HEK293T (cell line): Measurements from ENCODE around the gene FAM98A.

Source experiments
- CTCF ChIA-PET: fragments of 350-600 bp; formaldehyde crosslinking; extraction: SDS; loops from one replicate; lab custom pipeline; 2021; ENCODE audit warnings: antibody characterized with exemption, inconsistent platforms; lab: Yijun Ruan, JAX
- POLR2A ChIA-PET: fragments of 350-600 bp; formaldehyde crosslinking; extraction: SDS; loops from one replicate; lab custom pipeline; 2020; ENCODE audit warnings: antibody characterized with exemption, inconsistent platforms; lab: Yijun Ruan, JAX
- DNase-seq: peaks from one replicate; pipeline ENCODE4 v3.0.0; 2012; ENCODE audit warnings: mixed read lengths; ENCODE audit errors: extremely low spot score
- ARNT ChIP-seq: fragments of 450-650 bp; IDR thresholded peaks from 2 replicates; pipeline ENCODE4 v1.6.1; 2017; ENCODE audit warnings: mild to moderate bottlenecking
- BHLHE40 ChIP-seq: fragments of 450-650 bp; IDR thresholded peaks from 2 replicates; pipeline ENCODE4 v1.6.1; 2016; ENCODE audit warnings: mild to moderate bottlenecking, moderate library complexity, borderline replicate concordance
- CTBP1 ChIP-seq: fragments of 450-650 bp; IDR thresholded peaks from 2 replicates; pipeline ENCODE4 v1.6.1; 2016; ENCODE audit warnings: borderline replicate concordance
- ELF4 ChIP-seq: fragments of 450-650 bp; IDR thresholded peaks from 2 replicates; pipeline ENCODE4 v1.6.1; 2017; ENCODE audit warnings: antibody characterized with exemption
- FOXA1 ChIP-seq: fragments of 450-650 bp; IDR thresholded peaks from 2 replicates; pipeline ENCODE4 v1.6.1; 2016; ENCODE audit warnings: mild to moderate bottlenecking
- FOXK2 ChIP-seq: fragments of 450-650 bp; IDR thresholded peaks from 2 replicates; pipeline ENCODE4 v1.6.1; 2016; ENCODE audit warnings: mild to moderate bottlenecking
- FOXM1 ChIP-seq: fragments of 450-650 bp; IDR thresholded peaks from 2 replicates; pipeline ENCODE4 v1.6.1; 2017; ENCODE audit warnings: mild to moderate bottlenecking, borderline replicate concordance
- HDGF ChIP-seq: fragments of 450-650 bp; IDR thresholded peaks from 2 replicates; pipeline ENCODE4 v1.6.1; 2017; ENCODE audit warnings: antibody characterized with exemption, borderline replicate concordance
- L3MBTL2 ChIP-seq: fragments of 450-650 bp; conservative IDR thresholded peaks from 2 replicates; pipeline ENCODE4 v1.6.1; 2016; ENCODE audit warnings: mild to moderate bottlenecking
- LEF1 ChIP-seq: fragments of 450-650 bp; IDR thresholded peaks from 2 replicates; pipeline ENCODE4 v1.6.1; 2017; ENCODE audit warnings: mild to moderate bottlenecking, borderline replicate concordance
- NFRKB ChIP-seq: fragments of 450-650 bp; IDR thresholded peaks from 2 replicates; pipeline ENCODE4 v1.6.1; 2016; ENCODE audit warnings: mild to moderate bottlenecking, moderate library complexity
- SP1 ChIP-seq: fragments of 450-650 bp; IDR thresholded peaks from 2 replicates; pipeline ENCODE4 v1.6.1; 2017
- SUZ12 ChIP-seq: fragments of 450-650 bp; IDR thresholded peaks from 2 replicates; pipeline ENCODE4 v1.6.1; 2016; ENCODE audit warnings: mild to moderate bottlenecking
- TARDBP ChIP-seq: fragments of 450-650 bp; IDR thresholded peaks from 2 replicates; pipeline ENCODE4 v1.6.1; 2016
- ZNF384 ChIP-seq: fragments of 450-650 bp; IDR thresholded peaks from 2 replicates; pipeline ENCODE4 v1.6.1; 2016
- TF ChIP-seq, protein P1 (sequence below): fragments of 450-650 bp; IDR thresholded peaks from 2 replicates; pipeline ENCODE4 v1.6.1; 2016

FAM98A gene

DNA sequence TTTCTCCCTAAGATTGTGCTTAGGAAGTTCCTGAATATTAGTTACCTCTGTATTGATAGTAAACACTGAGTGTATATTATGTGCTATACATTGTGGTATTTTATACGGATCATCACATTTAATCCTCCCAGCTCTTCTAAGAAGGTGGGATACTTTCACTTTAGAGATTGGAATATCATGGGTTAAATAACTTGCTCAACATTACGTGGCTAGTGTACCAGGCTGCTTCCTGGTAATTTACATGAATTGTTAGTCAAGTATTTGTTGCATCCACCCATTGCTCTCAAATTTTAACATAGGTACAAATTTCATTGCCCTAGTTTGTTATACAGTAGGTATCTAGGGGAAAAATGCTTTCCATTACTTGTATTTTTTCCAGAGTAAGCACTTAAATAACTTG lies 21.4 kb downstream of the FAM98A start:
- TF ChIP-seq FOXK2 (no peak), LEF1 (no peak), ARNT (no peak), BHLHE40 (no peak), TARDBP (no peak), ZNF384 (no peak), ELF4 (no peak), HDGF (no peak), FOXA1 (no peak)
- ChIA-PET CTCF (no interaction called here), POLR2A (no interaction called here)
- no peak for DNase-seq

DNA sequence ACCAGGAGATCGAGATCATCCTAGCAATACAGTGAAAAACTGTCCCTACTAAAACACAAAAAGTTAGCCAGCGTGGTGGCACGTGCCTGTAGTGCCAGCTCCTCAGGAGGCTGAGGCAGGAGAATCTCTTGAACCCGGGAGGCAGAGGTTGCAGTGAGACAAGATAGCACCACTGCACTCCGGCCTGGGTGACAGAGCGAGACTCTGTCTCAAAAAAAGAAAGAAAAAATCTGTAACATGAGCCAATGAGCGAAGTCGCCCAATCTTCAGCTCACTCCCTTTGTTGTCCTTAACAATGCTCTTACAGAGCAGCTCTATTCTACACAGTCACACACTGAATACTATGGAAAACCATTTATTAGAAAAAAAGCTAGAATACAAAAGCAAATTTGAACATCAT lies 22.0 kb downstream of the FAM98A start:
- TF ChIP-seq, protein P1, sequence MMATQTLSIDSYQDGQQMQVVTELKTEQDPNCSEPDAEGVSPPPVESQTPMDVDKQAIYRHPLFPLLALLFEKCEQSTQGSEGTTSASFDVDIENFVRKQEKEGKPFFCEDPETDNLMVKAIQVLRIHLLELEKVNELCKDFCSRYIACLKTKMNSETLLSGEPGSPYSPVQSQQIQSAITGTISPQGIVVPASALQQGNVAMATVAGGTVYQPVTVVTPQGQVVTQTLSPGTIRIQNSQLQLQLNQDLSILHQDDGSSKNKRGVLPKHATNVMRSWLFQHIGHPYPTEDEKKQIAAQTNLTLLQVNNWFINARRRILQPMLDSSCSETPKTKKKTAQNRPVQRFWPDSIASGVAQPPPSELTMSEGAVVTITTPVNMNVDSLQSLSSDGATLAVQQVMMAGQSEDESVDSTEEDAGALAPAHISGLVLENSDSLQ: no peak
- no peak for TF ChIP-seq SP1
- TF ChIP-seq L3MBTL2: no peak
- no peak for TF ChIP-seq FOXK2
- no peak for TF ChIP-seq FOXM1
- TF ChIP-seq CTBP1: no peak
- DNase-seq: no peak
- POLR2A ChIA-PET: no interaction called here
- CTCF ChIA-PET: no interaction called here

DNA sequence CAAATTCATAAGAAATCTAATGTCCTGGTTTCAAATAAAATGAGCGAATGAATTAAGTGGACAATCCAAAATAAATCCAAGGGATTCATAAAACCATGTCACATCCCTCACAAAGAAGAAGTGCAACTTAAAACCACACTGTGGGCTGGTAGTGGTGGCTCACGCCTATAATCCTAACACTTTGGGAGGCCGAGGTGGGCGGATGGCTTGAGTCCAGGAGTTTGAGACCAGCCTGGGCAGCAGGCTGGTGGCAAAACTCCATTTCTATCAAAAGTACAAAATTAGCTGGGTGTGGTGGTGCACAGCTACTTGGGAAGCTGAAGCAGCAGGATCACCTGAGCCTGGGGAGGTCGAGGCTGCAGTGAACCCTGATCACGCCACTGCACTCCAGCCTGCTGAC lies 25.4 kb downstream of the FAM98A start:
- TF ChIP-seq CTBP1 (no peak), ELF4 (no peak), L3MBTL2 (no peak), NFRKB (no peak), TARDBP (no peak), HDGF (no peak), FOXM1 (no peak), SUZ12 (no peak), ZNF384 (no peak), LEF1 (no peak), ARNT (no peak), FOXA1 (no peak), SP1 (no peak), FOXK2 (no peak), BHLHE40 (no peak)
- TF ChIP-seq, protein P1: no peak
- POLR2A ChIA-PET: no interaction called here
- DNase-seq: no peak
- CTCF ChIA-PET: no interaction called here

DNA sequence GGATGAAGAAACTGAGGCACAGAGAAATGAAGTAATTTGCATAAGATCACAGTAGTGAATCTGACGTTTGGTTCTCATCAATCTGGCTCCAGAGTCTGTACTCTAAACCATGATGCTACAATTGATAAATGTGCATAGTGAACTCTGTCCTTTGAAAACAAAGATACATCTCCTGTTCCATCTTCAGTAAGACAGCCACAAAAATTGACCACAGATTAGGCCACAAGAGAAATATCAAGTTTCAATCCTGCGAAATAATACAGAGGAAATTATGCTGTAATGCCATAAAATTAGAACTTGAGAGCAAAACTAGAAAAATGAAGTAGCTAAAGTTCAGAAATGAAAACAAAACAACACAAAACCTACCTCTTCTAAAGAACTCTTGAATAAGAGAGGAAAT lies 28.4 kb downstream of the FAM98A start:
- DNase-seq: no peak
- POLR2A ChIA-PET: no interaction called here
- TF ChIP-seq CTBP1: no peak
- no peak for TF ChIP-seq BHLHE40
- TF ChIP-seq ELF4: no peak
- TF ChIP-seq L3MBTL2: no peak
- TF ChIP-seq NFRKB: no peak
- TF ChIP-seq, protein P1: no peak
- TF ChIP-seq TARDBP: no peak
- no peak for TF ChIP-seq ZNF384
- CTCF ChIA-PET: no interaction called here

DNA sequence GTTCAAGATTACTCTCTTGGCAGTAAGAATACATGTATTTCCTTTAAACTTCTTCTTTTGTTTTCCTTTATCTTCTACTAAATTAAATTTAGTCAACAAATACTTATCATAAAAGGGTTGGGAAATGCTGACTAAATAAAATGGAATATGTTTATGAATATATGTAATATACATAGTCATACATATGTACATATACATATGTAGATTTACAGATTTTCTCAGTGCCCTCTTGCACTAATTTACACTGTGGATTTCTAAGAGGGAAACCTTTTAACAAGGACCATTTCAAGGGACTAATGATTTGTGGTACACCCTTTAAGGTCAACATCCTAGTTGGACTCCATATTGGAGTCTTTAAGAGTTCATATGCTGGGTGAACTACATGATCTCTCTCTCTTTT lies 37.2 kb downstream of the FAM98A start:
- no peak for DNase-seq
- ChIA-PET POLR2A (no interaction called here), CTCF (no interaction called here)
- TF ChIP-seq FOXK2: no peak
- no peak for TF ChIP-seq LEF1
- TF ChIP-seq SP1: no peak
- TF ChIP-seq ARNT: no peak
- no peak for TF ChIP-seq FOXA1
- TF ChIP-seq FOXM1: no peak
- no peak for TF ChIP-seq ELF4
- TF ChIP-seq, protein P1: no peak
- no peak for TF ChIP-seq HDGF
- no peak for TF ChIP-seq SUZ12
- TF ChIP-seq BHLHE40: no peak

DNA sequence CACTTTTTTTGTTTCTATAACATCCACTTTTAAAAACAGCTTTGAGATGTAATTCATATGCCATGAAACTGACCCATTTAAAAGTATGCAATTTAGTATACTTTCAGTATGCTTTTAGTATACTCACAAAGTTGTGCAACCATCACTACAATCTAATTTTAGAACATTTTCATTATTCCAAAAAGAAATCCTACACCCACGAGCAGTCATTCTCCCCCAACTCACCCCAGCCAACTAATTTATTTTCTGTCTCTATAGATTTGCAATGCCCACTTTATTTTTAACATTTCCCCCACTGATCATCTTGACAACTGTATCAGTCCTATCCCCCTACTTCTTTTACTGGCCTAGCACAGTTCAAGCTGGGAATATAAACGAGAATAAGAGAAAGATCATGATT lies 39.1 kb downstream of the FAM98A start:
- TF ChIP-seq, protein P1: no peak
- TF ChIP-seq FOXK2 (no peak), SUZ12 (no peak), NFRKB (no peak), CTBP1 (no peak), FOXA1 (no peak), ARNT (no peak), LEF1 (no peak), L3MBTL2 (no peak), SP1 (no peak), BHLHE40 (no peak)
- ChIA-PET CTCF (no interaction called here), POLR2A (no interaction called here)
- no peak for DNase-seq
